HepG2 (cell line): ENCODE results near the gene CACNA2D3.

Experiments used
- AGO2 ChIP-seq: fragments of 200-400 bp; formaldehyde crosslinking; optimal IDR thresholded peaks from 2 replicates; pipeline ENCODE3; 2017; ENCODE audit warnings: mild to moderate bottlenecking, low read depth, low read length, moderate library complexity
- CEBPB ChIP-seq: IDR thresholded peaks from 2 replicates; pipeline ENCODE4 v1.6.1; 2011; ENCODE audit warnings: low read depth, low read length, improper control_type of control experiment, borderline replicate concordance
- EZH2 ChIP-seq: conservative IDR thresholded peaks from 2 replicates; pipeline ENCODE4 v1.6.1; 2012; ENCODE audit warnings: mild to moderate bottlenecking, low read depth, low read length, moderate library complexity
- FOXM1 ChIP-seq: sonication (generic); formaldehyde crosslinking; IDR thresholded peaks from 2 replicates; pipeline ENCODE4 v1.5.0; 2020; ENCODE audit warnings: missing genetic modification reagents
- IKZF4 ChIP-seq: sonication (generic); formaldehyde crosslinking; IDR thresholded peaks from 2 replicates; pipeline ENCODE4 v1.5.1; 2020; ENCODE audit warnings: borderline replicate concordance, mild to moderate bottlenecking, low read depth, missing genetic modification reagents; ENCODE audit errors: not compliant biosample characterization
- KLF12 ChIP-seq: sonication (generic); formaldehyde crosslinking; IDR thresholded peaks from 2 replicates; pipeline ENCODE4 v1.4.0; 2020; ENCODE audit warnings: missing genetic modification reagents, borderline replicate concordance
- POLR2A ChIP-seq, 2 experiments: IDR thresholded peaks; 2 replicates each; pipeline ENCODE4 v1.6.1; 2011; ENCODE audit warnings: low read depth in 2 of 2, low read length in 2 of 2, mild to moderate bottlenecking in 1 of 2, moderate library complexity in 1 of 2; ENCODE audit not compliant: insufficient read depth in 1 of 2
- TF ChIP-seq, protein P1 (sequence below): sonication (generic); formaldehyde crosslinking; IDR thresholded peaks from 2 replicates; pipeline ENCODE4 v1.5.0; 2020; ENCODE audit warnings: mild to moderate bottlenecking, missing genetic modification reagents, moderate library complexity

DNA sequence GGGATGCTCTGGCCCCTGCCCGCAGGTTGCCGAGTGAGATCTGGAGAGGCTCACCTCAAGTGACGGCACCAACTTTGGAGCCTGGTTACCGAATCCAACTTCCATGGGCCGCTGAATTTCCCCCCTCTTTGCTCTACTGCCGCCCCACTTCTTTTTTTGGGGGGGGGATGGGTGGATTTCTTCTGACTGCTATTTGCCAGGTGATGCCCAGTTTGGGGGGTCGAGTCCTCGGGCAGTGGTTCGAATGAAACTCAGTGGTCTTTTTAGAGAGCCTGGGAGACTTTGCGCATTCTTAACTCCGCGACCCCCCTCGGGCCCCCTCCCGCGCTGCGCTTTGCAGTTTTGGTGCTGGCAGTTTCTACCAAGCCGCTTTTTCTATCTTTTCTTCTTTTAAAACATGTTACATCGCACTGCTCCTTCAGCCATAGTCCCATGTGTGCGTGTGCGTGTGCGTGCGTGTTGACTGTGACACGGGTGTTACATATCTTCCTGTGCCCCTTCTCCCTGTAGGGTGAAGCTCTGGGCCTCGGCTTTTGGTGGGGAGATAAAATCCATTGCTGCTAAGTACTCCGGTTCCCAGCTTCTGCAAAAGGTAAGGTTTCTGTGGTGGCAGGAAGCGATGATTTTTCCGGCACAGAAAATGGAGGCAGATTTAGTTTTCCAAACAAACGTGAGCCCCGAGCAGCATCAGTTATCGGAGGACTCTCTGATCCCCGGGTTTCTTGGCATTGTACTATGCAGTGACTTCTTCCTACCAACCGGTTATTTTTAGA lies 837 bp downstream of the CACNA2D3 start:
- TF ChIP-seq IKZF4 (CRISPR knock-in tag) (no peak), EZH2 (no peak), FOXM1 (CRISPR knock-in tag) (no peak), KLF12 (CRISPR knock-in tag) (no peak), POLR2A (IDR thresholded peaks at IDR 0.05; ENCODE audit: insufficient read depth in 1 of 2, low read depth in 2 of 2, low read length in 2 of 2) (no peak), CEBPB (no peak), AGO2 (no peak)
- TF ChIP-seq, protein P1, sequence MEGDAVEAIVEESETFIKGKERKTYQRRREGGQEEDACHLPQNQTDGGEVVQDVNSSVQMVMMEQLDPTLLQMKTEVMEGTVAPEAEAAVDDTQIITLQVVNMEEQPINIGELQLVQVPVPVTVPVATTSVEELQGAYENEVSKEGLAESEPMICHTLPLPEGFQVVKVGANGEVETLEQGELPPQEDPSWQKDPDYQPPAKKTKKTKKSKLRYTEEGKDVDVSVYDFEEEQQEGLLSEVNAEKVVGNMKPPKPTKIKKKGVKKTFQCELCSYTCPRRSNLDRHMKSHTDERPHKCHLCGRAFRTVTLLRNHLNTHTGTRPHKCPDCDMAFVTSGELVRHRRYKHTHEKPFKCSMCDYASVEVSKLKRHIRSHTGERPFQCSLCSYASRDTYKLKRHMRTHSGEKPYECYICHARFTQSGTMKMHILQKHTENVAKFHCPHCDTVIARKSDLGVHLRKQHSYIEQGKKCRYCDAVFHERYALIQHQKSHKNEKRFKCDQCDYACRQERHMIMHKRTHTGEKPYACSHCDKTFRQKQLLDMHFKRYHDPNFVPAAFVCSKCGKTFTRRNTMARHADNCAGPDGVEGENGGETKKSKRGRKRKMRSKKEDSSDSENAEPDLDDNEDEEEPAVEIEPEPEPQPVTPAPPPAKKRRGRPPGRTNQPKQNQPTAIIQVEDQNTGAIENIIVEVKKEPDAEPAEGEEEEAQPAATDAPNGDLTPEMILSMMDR (CRISPR knock-in tag) = no peak
